Measurements from ENCODE around the gene KCNK18. TPM values are rescaled to one million over a fixed set of nuclear protein-coding genes. Genes with fewer than 3 reads are reported as not detected.

Gene KCNK18
- total RNA-seq, 1 donor, result not detected

DNA sequence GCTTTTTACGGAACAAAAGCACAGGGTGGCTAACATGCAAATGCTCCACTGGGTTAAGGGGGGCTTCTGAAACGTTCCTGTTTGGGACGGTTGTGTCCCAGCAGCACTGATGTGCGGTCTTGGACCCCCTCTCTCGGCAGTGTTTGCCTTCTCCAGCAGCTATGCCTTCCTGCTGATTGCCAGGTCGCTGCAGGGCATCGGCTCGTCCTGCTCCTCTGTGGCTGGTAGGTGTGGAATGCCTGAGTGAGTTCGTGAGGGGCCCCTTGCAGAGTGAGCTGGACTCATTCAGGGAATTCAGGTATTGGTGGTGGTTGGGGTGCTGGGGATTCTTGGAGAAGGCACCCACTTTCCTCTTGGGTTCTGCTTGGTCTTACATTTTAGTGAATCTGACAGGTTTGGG lies 56.6 kb downstream of the KCNK18 start:
- no peak overlapping the region for H3K4me3 ChIP-seq (ENCODE audit: low read depth, low read length)
- DNase-seq (ENCODE audit: low read depth), result no peak
- TF ChIP-seq, protein P1, sequence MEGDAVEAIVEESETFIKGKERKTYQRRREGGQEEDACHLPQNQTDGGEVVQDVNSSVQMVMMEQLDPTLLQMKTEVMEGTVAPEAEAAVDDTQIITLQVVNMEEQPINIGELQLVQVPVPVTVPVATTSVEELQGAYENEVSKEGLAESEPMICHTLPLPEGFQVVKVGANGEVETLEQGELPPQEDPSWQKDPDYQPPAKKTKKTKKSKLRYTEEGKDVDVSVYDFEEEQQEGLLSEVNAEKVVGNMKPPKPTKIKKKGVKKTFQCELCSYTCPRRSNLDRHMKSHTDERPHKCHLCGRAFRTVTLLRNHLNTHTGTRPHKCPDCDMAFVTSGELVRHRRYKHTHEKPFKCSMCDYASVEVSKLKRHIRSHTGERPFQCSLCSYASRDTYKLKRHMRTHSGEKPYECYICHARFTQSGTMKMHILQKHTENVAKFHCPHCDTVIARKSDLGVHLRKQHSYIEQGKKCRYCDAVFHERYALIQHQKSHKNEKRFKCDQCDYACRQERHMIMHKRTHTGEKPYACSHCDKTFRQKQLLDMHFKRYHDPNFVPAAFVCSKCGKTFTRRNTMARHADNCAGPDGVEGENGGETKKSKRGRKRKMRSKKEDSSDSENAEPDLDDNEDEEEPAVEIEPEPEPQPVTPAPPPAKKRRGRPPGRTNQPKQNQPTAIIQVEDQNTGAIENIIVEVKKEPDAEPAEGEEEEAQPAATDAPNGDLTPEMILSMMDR (IDR thresholded peaks at IDR 0.05; ENCODE audit: insufficient read depth, low read length), result no peak

DNA sequence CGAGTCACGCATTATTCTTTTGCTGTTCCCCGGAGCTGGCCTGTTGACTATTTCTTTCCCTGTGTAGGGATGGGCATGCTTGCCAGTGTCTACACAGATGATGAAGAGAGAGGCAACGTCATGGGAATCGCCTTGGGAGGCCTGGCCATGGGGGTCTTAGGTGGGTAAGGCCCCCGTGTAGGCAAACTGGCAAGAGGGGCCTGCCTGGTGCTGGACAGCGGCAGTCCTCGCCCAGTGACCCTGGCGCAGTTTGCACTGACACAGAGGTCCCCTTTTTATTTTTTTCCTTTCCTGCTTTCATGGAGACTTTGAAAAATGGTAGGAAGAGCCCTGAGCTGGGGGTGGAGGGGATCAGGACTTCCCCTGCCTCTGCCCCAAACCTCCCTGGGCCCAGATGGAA lies 57.0 kb downstream of the KCNK18 start:
- no peak overlapping the region for H3K4me3 ChIP-seq (ENCODE audit: low read depth, low read length)
- no peak for DNase-seq (ENCODE audit: low read depth)
- TF ChIP-seq, protein P1 (IDR thresholded peaks at IDR 0.05; ENCODE audit: insufficient read depth, low read length), result no peak

DNA sequence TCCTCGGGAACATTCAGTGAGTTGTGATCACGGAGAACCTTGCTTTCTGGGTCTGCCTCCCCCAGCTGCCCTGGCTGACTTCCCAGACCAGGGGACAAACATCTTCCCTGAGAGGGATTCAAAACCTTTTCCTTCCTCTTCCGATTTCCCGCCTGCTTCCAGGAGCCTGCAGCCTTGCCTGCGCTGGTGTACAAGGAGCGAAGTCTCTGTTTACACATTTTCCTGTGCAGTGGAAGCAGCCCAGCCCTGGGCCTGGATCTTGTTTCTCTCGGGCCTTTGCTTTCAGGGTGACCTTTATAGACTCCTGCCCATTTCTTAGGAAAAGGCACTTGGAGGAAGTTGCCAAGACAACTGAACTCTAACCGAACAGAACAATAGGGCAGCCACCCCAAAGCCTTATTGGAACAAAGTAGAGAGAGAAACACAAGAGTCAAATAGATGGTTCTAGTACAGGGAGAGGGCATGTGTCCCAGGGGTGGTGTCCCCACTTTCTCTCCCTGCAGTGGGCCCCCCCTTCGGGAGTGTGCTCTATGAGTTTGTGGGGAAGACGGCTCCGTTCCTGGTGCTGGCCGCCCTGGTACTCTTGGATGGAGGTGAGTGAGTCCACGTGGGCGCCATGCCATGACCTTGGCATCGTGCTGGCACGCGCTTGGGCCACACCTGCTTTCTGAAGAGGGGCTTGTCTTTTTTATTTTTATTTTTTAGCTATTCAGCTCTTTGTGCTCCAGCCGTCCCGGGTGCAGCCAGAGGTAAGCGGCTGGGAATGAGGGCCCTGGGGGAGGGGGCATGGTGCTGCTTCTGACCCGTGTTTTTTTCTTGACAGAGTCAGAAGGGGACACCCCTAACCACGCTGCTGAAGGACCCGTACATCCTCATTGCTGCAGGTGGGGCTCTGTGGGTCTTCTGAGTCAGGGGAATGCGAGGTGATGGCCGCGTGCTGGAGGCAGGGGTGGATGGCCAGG lies 57.8 kb downstream of the KCNK18 start:
- no peak for DNase-seq (ENCODE audit: low read depth)
- TF ChIP-seq, protein P1 (IDR thresholded peaks at IDR 0.05; ENCODE audit: insufficient read depth, low read length), result no peak
- no peak overlapping the region for H3K4me3 ChIP-seq (ENCODE audit: low read depth, low read length)

DNA sequence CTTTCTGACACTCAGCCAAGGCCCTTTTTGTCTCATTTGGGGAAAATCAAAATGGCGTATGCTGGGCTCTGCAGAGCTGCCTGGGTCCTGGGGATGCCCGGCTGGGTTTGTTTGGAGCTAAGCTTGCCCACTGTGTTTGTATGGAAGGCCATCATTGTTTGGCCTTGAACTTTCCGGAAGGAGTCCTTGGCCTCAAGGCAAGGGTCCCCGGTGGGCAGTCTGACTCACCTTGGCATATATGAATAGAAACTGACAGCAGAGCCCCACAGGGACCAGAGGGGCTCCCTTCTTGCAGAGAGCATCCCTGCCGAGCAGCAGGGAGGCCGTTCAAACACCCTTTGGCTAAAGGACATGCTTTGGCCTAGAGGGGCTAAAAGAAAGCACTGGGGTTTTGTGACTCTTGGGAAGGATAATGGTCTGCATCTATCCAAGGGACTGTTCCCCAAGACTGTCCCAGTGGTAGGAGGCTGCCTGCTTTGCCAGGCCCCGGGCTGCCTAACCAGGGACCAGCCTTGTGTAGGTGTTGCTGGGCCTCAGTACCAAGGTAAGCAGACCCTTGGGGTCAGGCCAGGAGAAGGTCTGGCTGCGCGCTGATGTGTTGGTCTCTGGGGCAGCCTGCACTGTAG lies 58.7 kb downstream of the KCNK18 start:
- H3K4me3 ChIP-seq (ENCODE audit: low read depth, low read length), result no peak overlapping the region
- DNase-seq (ENCODE audit: low read depth), result no peak
- TF ChIP-seq, protein P1 (IDR thresholded peaks at IDR 0.05; ENCODE audit: insufficient read depth, low read length), result no peak

DNA sequence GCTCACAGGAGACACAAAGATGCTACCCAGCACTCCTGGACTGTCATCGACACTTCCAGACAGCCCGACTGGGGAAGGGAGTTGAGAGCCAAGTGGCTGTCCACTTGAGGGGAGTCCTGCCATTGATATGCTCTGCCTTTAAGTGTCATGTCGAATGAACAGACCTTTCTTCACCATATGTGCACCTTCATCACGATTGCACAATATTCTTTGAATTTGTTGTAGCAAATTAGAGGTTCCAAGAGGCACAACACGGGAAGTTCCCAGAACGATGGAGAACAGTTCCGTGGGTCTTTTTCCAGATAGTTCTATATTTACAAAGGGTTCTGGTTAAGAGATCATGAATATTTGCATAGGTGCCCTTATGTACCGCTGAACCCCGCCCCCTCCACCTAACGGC lies 59.6 kb downstream of the KCNK18 start:
- no peak overlapping the region for H3K4me3 ChIP-seq (ENCODE audit: low read depth, low read length)
- no peak for DNase-seq (ENCODE audit: low read depth)
- TF ChIP-seq, protein P1 (IDR thresholded peaks at IDR 0.05; ENCODE audit: insufficient read depth, low read length), result no peak

DNA sequence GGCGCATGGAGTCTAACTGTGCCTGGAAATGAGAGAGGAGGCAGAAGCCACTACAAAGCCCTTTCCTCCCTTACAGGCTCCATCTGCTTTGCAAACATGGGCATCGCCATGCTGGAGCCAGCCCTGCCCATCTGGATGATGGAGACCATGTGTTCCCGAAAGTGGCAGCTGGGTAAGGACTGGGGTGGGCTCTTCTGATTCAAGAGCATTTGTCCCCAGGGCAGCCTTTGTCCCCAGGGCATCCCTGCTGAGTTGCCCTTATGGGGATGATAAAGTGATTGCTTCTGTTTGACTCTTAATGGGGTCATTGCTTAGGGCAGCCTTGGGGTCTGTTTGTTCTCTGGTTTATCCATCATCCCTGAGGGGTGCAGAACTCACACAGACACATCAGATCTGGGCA lies 60.4 kb downstream of the KCNK18 start:
- no peak for DNase-seq (ENCODE audit: low read depth)
- H3K4me3 ChIP-seq (ENCODE audit: low read depth, low read length), result no peak overlapping the region
- TF ChIP-seq, protein P1 (IDR thresholded peaks at IDR 0.05; ENCODE audit: insufficient read depth, low read length), result no peak

Measured in fibroblast of the aortic adventitia (primary cell).